Measurements from ENCODE around the gene MMP2. TPM values are rescaled to one million over a fixed set of nuclear protein-coding genes. Genes with fewer than 3 reads are reported as not detected.

Gene MMP2
- total RNA-seq (2022; extraction: Qiagen RNA extraction): 7.7 to 13.9 TPM (median 10.4 TPM) in 5 replicates

DNA sequence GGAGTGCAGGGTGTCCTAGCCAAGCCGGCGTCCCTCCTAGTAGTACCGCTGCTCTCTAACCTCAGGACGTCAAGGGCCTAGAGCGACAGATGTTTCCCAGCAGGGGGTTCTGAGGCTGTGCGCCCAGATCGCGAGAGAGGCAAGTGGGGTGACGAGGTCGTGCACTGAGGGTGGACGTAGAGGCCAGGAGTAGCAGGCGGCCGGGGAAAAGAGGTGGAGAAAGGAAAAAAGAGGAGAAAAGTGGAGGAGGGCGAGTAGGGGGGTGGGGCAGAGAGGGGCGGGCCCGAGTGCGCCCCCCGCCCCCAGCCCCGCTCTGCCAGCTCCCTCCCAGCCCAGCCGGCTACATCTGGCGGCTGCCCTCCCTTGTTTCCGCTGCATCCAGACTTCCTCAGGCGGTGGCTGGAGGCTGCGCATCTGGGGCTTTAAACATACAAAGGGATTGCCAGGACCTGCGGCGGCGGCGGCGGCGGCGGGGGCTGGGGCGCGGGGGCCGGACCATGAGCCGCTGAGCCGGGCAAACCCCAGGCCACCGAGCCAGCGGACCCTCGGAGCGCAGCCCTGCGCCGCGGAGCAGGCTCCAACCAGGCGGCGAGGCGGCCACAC is at the start of gene MMP2:
Gene MMP2, plus strand, starts transcription at position 372 of the 603 bp plus-strand sequence. CDS start 282 bp downstream, outside the sequence.

DNA sequence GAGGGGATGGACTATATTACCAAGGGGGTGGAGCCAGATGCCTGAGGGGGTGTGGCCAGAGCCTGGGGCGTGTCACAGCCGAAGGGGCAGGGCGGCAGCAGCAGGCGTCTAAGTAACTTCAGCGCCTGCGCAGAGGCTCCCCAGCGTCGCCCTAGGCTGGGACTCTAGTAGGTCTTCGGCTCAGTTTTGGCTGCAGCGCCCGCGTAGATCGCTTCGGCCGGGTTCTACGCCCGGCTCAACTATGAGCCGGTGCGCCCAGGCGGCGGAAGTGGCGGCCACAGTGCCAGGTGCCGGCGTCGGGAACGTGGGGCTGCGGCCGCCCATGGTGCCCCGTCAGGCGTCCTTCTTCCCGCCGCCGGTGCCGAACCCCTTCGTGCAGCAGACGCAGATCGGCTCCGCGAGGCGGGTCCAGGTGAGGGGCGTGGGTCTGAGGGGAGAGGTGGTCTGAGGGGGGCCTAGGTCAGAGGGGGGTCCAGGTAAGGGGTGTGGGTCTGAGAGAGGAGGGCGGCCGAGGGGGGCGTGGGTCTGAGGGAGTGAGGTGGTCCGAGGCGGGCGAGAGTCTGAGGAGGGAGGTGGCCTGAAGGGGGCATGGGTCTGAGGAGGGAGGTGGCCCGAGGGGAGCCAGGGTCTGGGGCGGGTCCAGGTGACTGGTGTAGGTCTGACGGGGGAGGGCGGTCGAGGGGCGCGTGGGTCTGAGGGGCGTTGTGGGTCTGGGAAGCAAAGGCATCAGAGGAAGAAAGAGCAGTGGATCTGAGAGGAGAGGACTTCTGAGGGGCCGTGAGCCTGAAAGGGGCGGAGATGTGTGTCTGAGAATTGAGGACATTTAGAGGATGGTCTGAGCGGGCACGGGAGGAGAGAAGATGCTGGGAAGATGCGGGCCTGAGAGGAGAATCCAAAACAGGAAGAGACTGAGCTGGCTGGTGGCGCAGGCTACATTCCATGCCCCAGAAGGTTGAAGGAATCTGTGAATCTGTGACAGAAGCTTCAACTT is 30.2 kb downstream of the MMP2 start, which contains the start of gene LPCAT2:
Gene LPCAT2, plus strand, starts transcription at position 132 of the 991 bp plus-strand sequence. Its CDS starts 110 bp downstream, at position 242.

Other genes with a start within 250 kb of the MMP2 start
- 0.02 TPM in 1 of 5 replicates, not detected in the others for gene IRX6, start 155.0 kb upstream of the MMP2 start, total RNA-seq (2022; extraction: Qiagen RNA extraction)
- gene LPCAT2, start 29.9 kb downstream of the MMP2 start, total RNA-seq (2022; extraction: Qiagen RNA extraction): 4.7 to 6.3 TPM (median 5.7 TPM) in 5 replicates
- gene CAPNS2, start 87.5 kb downstream of the MMP2 start, total RNA-seq (2022; extraction: Qiagen RNA extraction): not detected in 5 replicates
- 0.03 to 0.08 TPM (median 0.04 TPM) in 3 of 5 replicates, not detected in the others for gene SLC6A2, start 176.8 kb downstream of the MMP2 start, total RNA-seq (2022; extraction: Qiagen RNA extraction)